ENCODE data around the gene MAN1A1.

DNA sequence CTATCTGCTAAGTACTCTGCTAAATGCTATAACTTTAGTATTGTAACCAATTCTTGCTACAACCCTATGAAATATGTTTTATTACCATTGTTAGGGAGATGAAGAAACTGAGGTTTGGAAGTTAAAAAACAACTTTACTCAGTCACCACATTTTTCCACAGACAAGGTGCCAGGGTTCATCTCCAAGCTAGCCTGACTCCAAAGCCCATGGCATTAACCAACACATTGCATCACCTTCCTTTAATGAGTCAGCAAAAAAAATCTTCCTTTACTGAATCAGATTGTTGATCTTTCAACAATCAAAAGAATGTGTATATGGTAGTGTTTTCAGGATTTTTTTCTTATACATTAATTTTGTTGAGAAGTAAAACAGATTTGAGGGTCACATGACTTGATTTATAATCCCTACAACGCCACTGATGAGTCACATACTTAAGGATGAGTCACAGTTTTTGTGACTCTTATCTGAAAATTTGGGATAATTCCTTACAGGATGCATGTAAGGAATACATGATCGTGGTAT lies 41.5 kb downstream of the MAN1A1 start:
- TF ChIP-seq, protein P1, sequence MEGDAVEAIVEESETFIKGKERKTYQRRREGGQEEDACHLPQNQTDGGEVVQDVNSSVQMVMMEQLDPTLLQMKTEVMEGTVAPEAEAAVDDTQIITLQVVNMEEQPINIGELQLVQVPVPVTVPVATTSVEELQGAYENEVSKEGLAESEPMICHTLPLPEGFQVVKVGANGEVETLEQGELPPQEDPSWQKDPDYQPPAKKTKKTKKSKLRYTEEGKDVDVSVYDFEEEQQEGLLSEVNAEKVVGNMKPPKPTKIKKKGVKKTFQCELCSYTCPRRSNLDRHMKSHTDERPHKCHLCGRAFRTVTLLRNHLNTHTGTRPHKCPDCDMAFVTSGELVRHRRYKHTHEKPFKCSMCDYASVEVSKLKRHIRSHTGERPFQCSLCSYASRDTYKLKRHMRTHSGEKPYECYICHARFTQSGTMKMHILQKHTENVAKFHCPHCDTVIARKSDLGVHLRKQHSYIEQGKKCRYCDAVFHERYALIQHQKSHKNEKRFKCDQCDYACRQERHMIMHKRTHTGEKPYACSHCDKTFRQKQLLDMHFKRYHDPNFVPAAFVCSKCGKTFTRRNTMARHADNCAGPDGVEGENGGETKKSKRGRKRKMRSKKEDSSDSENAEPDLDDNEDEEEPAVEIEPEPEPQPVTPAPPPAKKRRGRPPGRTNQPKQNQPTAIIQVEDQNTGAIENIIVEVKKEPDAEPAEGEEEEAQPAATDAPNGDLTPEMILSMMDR (conservative IDR thresholded peaks at IDR 0.05; ENCODE audit: low read length), result no peak
- no peak for TF ChIP-seq EZH2phosphoT487 (IDR thresholded peaks at IDR 0.05; ENCODE audit: borderline replicate concordance)

All from Loucy (cell line).